HG03159 (cell line): Measurements from ENCODE around the gene SPARC.

Source experiments
- ATAC-seq: cut with Tn5 transposase; IDR thresholded peaks from one replicate; pipeline ENCODE4 v1.9.1; 2021; ENCODE audit warnings: mild to moderate bottlenecking, moderate library complexity; ENCODE audit not compliant: unreplicated experiment

SPARC gene

DNA sequence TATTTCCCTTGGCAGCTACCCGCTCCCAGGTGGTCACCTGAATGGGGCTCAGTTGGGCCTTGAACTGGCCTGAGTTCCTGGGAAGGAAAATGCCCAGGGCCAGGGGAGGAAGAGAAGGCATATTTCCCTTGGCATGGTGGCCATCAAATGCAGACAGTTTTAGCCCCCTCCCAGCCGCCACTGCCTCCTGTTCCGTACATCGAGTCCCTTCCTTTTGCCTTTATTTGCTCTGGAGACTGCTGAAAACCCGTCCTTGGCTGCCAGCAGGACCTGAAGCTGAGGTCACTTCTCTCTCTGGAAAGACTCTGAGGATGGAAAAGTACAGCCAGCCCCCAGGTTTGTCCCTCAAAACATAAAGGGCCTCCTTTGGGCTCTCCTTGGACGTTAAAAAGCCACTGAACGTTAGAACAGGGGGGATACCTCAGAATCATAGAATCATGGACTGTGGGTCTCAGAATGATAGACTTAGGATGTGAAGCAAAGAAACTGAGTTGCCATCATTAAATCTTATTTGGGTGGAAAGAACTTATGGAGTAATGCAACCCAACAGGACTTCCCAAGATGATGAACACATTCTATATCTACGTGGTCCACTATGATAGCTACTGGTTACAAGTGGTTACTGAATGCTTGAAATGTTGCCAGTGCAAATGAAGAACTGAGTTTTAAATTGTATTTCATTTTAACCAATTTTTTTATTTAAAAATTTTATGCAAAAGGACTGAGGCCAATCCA, 7.1 kb downstream of the SPARC start:
- no peak for ATAC-seq

DNA sequence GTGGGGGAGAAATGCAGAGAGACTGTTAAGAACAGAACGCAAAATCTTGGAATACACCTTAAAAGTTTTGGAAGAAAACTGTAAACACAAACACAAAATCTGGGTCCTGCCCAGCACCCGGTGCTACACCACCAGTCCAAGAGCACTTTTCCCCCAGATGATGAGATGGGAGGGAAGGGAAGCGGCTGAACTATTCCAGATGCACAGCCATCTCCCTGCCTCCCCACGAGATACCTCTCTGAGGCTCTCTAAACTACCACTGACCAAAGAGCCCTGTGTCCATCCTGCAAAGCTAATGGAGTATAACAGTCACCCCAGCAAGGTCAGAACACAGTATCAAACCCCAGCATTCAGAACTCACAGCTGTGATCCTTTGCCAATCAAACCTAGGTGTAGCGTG, 8.0 kb downstream of the SPARC start:
- ATAC-seq: no peak

DNA sequence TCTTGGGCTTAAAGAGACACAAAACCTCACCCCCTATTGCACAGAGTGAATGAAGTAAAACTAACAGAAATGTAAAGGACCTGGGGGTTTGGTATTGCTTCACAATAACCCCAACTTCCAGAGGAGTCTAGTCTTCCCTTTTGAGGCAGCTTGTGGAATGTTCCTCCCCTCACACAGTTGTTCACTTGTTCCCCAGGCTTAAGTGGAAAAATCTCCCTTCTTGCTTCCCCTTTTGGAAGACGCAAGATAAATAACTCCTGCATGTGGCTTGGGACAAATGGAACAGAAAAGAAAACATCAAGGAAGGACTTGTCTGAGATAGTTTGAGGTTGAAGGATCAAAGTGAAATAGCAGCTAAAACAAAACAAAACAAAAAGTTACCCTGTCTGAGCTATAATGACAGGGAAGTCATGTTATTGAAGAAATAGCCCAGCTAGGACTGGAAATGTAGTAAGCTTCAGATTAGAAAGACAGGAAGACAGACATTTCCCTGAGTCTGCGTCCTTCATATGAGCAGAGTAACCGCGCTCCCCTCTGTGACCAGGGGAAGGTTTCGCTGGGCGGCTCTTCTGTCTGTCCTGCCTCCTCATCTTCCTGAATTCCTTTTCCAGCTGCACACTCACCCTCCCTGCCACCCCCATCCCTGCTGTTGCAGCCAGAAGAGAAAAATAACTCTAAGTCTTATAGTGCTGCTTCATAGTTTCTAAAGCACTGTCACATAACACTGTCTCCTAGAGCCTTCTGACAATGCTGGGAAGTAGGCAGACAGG, 8.8 kb downstream of the SPARC start:
- ATAC-seq: no peak

DNA sequence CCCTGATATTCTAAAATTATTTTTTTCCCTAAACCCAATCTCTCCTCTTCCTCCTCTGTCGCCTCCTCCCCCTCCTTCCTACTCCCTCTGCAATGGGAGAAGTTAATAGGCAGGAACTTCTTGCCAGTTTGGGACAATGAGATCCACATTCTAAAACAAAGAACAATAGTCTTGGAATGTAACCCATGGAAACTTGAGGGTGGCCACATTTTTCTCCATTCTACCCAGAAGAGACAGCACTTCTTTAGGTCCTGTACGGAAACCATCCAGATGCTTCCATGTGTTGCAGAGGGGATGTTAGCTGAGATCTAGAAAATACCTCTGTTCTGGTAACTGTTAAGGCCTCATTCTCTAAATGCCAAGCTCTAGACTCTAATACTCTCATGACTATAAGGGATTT, 10.0 kb downstream of the SPARC start:
- no peak for ATAC-seq

DNA sequence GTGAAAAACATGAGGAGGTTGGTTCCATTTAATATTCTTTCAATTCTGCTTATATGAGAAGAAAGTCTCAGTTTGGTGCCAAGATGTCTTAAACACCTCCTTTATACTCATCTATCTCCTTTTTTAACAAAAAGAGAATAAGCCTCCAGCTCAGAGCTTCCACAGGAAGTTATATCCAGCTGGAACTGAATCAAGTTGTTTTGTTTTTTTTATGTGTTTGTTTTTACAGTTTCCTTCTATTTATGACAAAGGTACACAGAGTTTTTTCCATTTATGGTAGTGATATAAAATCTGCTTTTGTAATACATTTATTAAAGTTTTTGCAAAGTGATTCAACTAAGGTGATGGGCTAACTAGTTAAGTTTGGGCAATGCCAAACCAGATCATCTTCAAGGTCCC, 10.4 kb downstream of the SPARC start:
- ATAC-seq: no peak

GRCh38 chr5:151675611-151676313, 11.0 kb downstream of the SPARC start:
- ATAC-seq: no peak

- no peak for ATAC-seq
Observed at GRCh38 chr5:151674626-151675610, 11.8 kb downstream of the SPARC start.

DNA sequence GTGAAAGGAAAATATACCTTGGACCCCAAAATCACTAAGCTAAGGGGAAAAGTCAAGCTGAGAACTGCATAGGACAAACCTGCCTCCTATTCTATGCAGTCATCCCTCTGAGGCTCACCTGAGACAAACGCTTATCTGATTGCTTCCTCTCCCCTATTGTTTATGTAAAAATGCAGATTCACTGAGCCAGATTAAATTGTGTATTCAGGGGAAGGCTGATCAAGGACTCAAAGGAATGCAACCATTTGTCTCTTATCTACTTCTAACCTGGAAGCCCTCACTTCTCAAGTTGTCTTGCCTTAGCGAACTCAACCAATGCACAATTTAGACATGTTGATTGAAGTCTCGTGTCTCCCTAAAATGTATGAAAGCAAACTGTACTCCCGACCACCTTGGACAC, 13.3 kb downstream of the SPARC start:
- no peak for ATAC-seq

DNA sequence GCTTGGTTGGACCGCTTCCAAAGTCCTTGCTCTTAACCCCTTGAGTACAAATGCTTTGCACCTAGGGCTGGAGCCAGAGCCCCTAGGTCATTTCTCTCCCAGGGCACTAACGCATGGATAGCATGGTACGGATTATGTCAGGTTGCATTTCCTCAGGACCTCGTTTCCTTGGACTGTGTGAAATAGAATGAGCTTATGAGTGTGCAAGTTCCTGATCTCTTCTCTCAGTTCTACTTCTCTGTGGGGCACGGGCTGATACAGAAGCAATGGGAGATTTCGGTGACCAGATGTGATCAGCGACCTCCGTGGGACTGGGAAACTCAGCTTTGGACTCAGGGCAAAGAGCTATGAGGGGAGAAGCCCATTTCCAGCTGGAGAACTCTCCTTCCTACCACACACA, 14.2 kb downstream of the SPARC start:
- ATAC-seq: no peak

GRCh38 chr5:151671950-151672349, 14.8 kb downstream of the SPARC start:
- ATAC-seq: no peak

- ATAC-seq: no peak
Observed at GRCh38 chr5:151670953-151671636, 15.6 kb downstream of the SPARC start.

GRCh38 chr5:151670083-151670686, 16.5 kb downstream of the SPARC start:
- ATAC-seq: no peak

GRCh38 chr5:151667083-151667482, 19.6 kb downstream of the SPARC start:
- ATAC-seq: no peak

- no peak for ATAC-seq
Observed at GRCh38 chr5:151665613-151666012, 21.1 kb downstream of the SPARC start.

DNA sequence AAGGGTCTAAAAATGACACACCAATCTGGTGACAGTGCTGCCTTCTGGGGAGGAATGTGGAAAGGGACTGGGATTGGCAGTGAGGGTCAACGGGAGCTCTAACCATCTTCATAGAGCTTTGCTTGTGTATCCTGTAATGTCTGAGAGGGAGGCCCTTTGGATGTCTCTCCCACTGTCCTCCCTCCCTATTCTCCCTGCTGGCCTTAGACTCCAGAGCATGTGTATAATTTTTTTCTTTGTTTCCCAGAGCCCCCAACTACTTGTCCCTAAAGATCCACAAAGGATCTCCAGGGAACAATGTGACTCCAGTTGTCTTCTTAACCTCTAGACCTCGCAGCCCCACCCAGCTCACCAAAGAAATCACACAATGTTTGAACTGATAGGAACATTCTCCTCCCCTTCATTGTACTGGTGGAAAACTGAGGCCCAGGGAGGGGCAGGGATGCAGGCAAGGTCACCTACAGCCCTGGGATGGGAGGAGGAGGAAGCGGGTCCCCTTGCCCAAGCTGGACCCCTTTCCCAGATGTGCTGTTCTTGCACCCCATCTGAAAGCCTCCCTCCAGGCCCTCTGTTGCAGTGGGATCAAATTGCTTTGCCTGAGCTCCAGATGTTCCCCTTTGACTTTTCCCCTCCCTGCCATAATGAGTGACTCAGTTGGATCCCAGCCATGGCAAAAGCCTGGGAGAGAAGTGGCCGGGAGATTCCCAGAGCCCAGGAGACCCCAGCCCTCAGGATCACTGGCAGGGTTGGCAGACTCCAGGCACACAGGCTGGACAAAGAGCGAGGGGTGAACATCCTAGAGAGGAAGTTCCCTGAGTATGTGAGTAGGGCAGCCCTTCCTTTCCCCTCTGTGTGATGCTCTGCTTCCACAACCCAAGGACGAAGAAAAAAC, 21.8 kb downstream of the SPARC start:
- ATAC-seq: no peak

DNA sequence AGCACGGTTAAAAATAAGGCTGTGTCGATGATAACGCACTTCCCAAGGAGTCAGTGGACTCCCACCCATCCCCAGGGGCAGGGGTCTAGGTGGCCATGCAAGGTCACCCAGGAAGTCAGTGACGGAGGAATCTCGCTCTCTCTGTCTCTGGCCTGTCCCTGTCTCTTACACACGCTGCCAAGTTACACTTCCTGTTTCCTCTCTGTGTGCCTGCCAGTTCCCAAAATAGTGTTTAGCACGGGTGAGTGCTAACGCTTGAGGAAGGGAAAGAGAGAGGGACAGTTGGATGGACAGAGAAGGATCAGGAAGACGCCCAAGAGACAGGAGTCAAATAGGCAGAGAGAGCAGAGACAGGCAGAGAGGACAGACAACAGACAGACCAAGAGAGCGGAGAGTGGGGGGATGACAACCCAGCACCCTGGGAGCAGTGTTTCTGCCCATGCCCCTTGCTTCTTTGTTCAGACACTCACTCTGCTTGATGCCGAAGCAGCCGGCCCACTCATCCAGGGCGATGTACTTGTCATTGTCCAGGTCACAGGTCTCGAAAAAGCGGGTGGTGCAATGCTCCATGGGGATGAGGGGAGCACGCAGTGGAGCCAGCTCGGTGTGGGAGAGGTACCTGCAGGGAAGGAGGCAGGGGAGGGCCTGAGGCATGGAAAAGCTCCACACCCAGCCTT, 23.0 kb downstream of the SPARC start:
- no peak for ATAC-seq

- peak; percentile 33 for ATAC-seq
Observed at GRCh38 chr5:151662805-151663204, 23.9 kb downstream of the SPARC start.
